AG04449 (cell line): ENCODE results near the gene PTTG2.

Experiments
- CTCF ChIA-PET: fragments of 350-600 bp; formaldehyde crosslinking; extraction: SDS; loops from one replicate; lab custom pipeline; 2021; ENCODE audit warnings: antibody characterized with exemption; lab: Yijun Ruan, JAX
- POLR2A ChIA-PET: fragments of 400-600, 350-600 bp; formaldehyde crosslinking; extraction: SDS; loops from one replicate; lab custom pipeline; 2020; ENCODE audit warnings: antibody characterized with exemption, inconsistent platforms; lab: Yijun Ruan, JAX
- DNase-seq: peaks from one replicate; pipeline ENCODE4 v3.0.0-alpha.2; 2010; ENCODE audit warnings: low read depth, low spot score
- H3K4me3 ChIP-seq: 2 replicates; pipeline ENCODE4 v1.5.1; 2011; ENCODE audit warnings: low read depth, mild to moderate bottlenecking, control low read depth, low read length
- TF ChIP-seq, protein P1 (sequence below): IDR thresholded peaks from one replicate; pipeline ENCODE4 v1.5.1; 2011; ENCODE audit warnings: mild to moderate bottlenecking, moderate library complexity, low read length, control low read depth, inconsistent platforms; ENCODE audit not compliant: insufficient read depth; ENCODE audit errors: missing control alignments

Gene PTTG2

GRCh38 chr4:38002451-38003071, 42.4 kb downstream of the PTTG2 start:
- ChIA-PET POLR2A (no interaction called here), CTCF (no interaction called here)
- no peak overlapping the region for H3K4me3 ChIP-seq
- TF ChIP-seq, protein P1, sequence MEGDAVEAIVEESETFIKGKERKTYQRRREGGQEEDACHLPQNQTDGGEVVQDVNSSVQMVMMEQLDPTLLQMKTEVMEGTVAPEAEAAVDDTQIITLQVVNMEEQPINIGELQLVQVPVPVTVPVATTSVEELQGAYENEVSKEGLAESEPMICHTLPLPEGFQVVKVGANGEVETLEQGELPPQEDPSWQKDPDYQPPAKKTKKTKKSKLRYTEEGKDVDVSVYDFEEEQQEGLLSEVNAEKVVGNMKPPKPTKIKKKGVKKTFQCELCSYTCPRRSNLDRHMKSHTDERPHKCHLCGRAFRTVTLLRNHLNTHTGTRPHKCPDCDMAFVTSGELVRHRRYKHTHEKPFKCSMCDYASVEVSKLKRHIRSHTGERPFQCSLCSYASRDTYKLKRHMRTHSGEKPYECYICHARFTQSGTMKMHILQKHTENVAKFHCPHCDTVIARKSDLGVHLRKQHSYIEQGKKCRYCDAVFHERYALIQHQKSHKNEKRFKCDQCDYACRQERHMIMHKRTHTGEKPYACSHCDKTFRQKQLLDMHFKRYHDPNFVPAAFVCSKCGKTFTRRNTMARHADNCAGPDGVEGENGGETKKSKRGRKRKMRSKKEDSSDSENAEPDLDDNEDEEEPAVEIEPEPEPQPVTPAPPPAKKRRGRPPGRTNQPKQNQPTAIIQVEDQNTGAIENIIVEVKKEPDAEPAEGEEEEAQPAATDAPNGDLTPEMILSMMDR: no peak
- DNase-seq: no peak

- TF ChIP-seq, protein P1: no peak
- CTCF ChIA-PET: interaction anchor here (1.2 kb wide), 1 partner anchor 33 kb away, joined by 4 read pairs; no protein-coding TSS in a partner anchor
- no peak for DNase-seq
- POLR2A ChIA-PET: no interaction called here
- no peak overlapping the region for H3K4me3 ChIP-seq
These were observed 42.9 kb downstream of the PTTG2 start for GRCh38 chr4:38003102-38003501.

- H3K4me3 ChIP-seq: no peak overlapping the region
- CTCF ChIA-PET: interaction anchor here (1.2 kb wide), 1 partner anchor 32 kb away, joined by 4 read pairs; no protein-coding TSS in a partner anchor
- DNase-seq: no peak
- TF ChIP-seq, protein P1: no peak
- POLR2A ChIA-PET: no interaction called here
These were observed 43.4 kb downstream of the PTTG2 start for GRCh38 chr4:38003628-38004027.

GRCh38 chr4:38004062-38004461, 43.9 kb downstream of the PTTG2 start:
- TF ChIP-seq, protein P1: no peak
- POLR2A ChIA-PET: no interaction called here
- CTCF ChIA-PET: interaction anchor here (1.2 to 1.6 kb wide), 2 partner anchors 25 to 32 kb away, joined by 4 read pairs; no protein-coding TSS in a partner anchor
- no peak for DNase-seq
- no peak overlapping the region for H3K4me3 ChIP-seq

DNA sequence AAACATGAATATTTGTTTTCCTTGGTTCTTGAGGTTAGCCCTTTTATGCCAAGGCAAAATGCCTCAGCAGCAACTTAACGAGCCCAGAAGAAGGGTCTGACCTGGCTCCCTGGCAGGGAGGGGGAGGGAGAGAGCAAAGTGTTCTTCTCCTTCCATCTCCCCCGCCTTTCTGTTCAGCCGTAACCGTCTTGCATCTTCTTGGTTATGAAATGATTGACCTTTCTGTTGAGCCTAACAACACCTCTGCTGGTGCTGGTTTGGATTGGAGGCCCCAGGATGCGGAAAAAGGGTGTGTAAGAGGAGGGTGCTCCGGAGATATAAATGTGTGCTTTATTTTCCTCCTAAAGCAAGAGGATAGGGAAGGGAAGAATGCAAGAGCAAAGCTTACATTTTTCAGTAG, 44.7 kb downstream of the PTTG2 start:
- no peak for DNase-seq
- no peak overlapping the region for H3K4me3 ChIP-seq
- POLR2A ChIA-PET: no interaction called here
- TF ChIP-seq, protein P1: no peak
- CTCF ChIA-PET: interaction anchor here (1.6 kb wide), 1 partner anchor 26 kb away, joined by 4 read pairs; no protein-coding TSS in a partner anchor

DNA sequence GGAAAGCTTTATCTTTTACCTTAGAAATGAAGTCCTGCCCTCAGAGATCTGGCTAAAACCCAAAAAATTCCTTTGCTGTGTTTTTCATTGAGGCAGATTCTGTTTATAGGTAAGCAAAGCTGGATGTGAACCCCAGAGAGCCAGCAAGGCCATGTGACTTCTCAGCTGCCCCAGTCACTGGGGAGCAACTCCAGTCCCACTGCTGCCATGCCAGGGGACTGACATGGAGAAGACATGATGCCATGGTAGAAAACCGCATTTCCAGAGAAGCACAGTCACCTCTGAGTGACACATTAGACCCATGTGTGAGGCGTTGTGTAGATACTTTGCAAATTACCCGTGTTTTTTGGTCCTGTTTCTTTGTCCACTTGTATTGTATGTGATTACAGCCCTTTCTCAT, 45.4 kb downstream of the PTTG2 start:
- DNase-seq: no peak
- ChIA-PET CTCF (interaction anchor here (1.6 kb wide), 1 partner anchor 27 kb away, joined by 4 read pairs; no protein-coding TSS in a partner anchor), POLR2A (no interaction called here)
- no peak overlapping the region for H3K4me3 ChIP-seq
- TF ChIP-seq, protein P1: no peak
